OCI-LY7 (cell line): ENCODE results near the gene HELZ. TPM values are rescaled to one million over a fixed set of nuclear protein-coding genes. Genes with fewer than 3 reads are reported as not detected.

ENCODE experiments used
- BruUV-seq: library from RNA; stranded (reverse); fragments of 400-500 nt; replicated peaks from 2 replicates; lab custom pipeline; 2021; lab: Mats Ljungman, UMichigan
- CTCF ChIA-PET: fragments of 300-600 bp; sonication (Branson Sonifier 250); formaldehyde crosslinking; loops from one replicate; lab custom pipeline; 2022; ENCODE audit warnings: antibody characterized with exemption; ENCODE audit not compliant: unreplicated experiment; lab: Charles Lee
- POLR2A ChIA-PET: fragments of 300-600 bp; sonication (Branson Sonifier 250); formaldehyde crosslinking; loops from one replicate; lab custom pipeline; 2022; ENCODE audit warnings: antibody characterized with exemption; lab: Charles Lee
- DNase-seq: peaks from one replicate; pipeline ENCODE4 v3.0.0-alpha.2; 2015; ENCODE audit warnings: low spot score
- H2AFZ ChIP-seq: fragments of 200-600 bp; sonication (generic), shearing (Covaris generic); 2 replicates; pipeline ENCODE4 v1.6.1; 2014; ENCODE audit warnings: mild to moderate bottlenecking, antibody characterized with exemption, low read length, moderate library complexity
- H3K27ac ChIP-seq: fragments of 200-600 bp; sonication (generic); 2 replicates; pipeline ENCODE4 v1.5.1; 2014; ENCODE audit warnings: mixed run types, low read depth, mild to moderate bottlenecking, moderate library complexity, low read length, inconsistent platforms; ENCODE audit not compliant: poor library complexity, severe bottlenecking
- H3K36me3 ChIP-seq: fragments of 200-600 bp; sonication (generic); 2 replicates; pipeline ENCODE4 v1.6.1; 2014; ENCODE audit warnings: mild to moderate bottlenecking, antibody characterized with exemption, low read length, moderate library complexity, mixed read lengths; ENCODE audit not compliant: insufficient read depth
- H3K4me1 ChIP-seq: fragments of 200-600 bp; sonication (generic); 2 replicates; pipeline ENCODE4 v1.5.1; 2014; ENCODE audit warnings: mild to moderate bottlenecking, low read length; ENCODE audit not compliant: insufficient read depth, poor library complexity, severe bottlenecking
- H3K4me2 ChIP-seq: fragments of 200-600 bp; sonication (generic); 2 replicates; pipeline ENCODE4 v1.6.1; 2014; ENCODE audit warnings: mild to moderate bottlenecking, low read length
- H3K4me3 ChIP-seq: fragments of 200-600 bp; sonication (generic); 2 replicates; pipeline ENCODE4 v1.5.1; 2014; ENCODE audit warnings: mild to moderate bottlenecking, low read depth, low read length; ENCODE audit not compliant: poor library complexity, severe bottlenecking
- H3K79me2 ChIP-seq: fragments of 200-600 bp; sonication (generic); 2 replicates; pipeline ENCODE4 v1.6.1; 2016; ENCODE audit warnings: low read depth, mild to moderate bottlenecking, low read length, moderate library complexity, mixed read lengths; ENCODE audit not compliant: insufficient read depth
- H3K9me2 ChIP-seq: fragments of 200-600 bp; sonication (generic); 2 replicates; pipeline ENCODE4 v1.6.1; 2016; ENCODE audit warnings: mild to moderate bottlenecking, low read length, mixed read lengths; ENCODE audit not compliant: insufficient read depth
- H3K9me3 ChIP-seq: fragments of 200-600 bp; sonication (generic); 2 replicates; pipeline ENCODE4 v1.6.1; 2014; ENCODE audit warnings: mild to moderate bottlenecking, mixed run types, low read length, mixed read lengths
- H4K20me1 ChIP-seq: fragments of 200-600 bp; sonication (generic); 2 replicates; pipeline ENCODE4 v1.6.1; 2014; ENCODE audit warnings: mild to moderate bottlenecking, antibody characterized with exemption, low read length, moderate library complexity, mixed read lengths; ENCODE audit not compliant: insufficient read depth
- EZH2phosphoT487 ChIP-seq: fragments of 200-600 bp; sonication (generic); IDR thresholded peaks from 2 replicates; pipeline ENCODE4 v1.6.1; 2018; ENCODE audit warnings: low read depth, borderline replicate concordance, mild to moderate bottlenecking, mixed run types, antibody characterized with exemption, low read length, moderate library complexity, mixed read lengths
- intact Hi-C: fragments of 100-400 bp; cut with micrococcal nuclease; formaldehyde crosslinking; loops from one replicate; pipeline ENCODE4 v1.10.0; 2022; ENCODE audit not compliant: unreplicated experiment
- total RNA-seq, 2 experiments: library from RNA; depleted of rRNA in 1 of 2; stranded (reverse); fragments of >200 nt in 1 of 2; shearing (Covaris generic) in 1 of 2; gene quantifications; 2 replicates each; pipeline ENCODE4 v1.2.3, GENCODE V29; 2014 to 2022
- TF ChIP-seq, protein P1 (sequence below): fragments of 200-600 bp; sonication (generic); conservative IDR thresholded peaks from 2 replicates; pipeline ENCODE4 v1.5.1; 2014; ENCODE audit warnings: mild to moderate bottlenecking, antibody characterized with exemption, low read length, moderate library complexity, mixed read lengths

The HELZ gene
- total RNA-seq, 2 experiments from 2014 or later, result 33.9 to 58.9 TPM

GRCh38 chr17:67137860-67138259, 107.1 kb downstream of the HELZ start:
- intact Hi-C loops, result no loop called here
- peaks cover 48% of the 10 kb centered on the region for H3K36me3 ChIP-seq
- POLR2A ChIA-PET, result no interaction called here
- no TSS peak for BruUV-seq
- no peak for TF ChIP-seq EZH2phosphoT487
- TF ChIP-seq, protein P1, sequence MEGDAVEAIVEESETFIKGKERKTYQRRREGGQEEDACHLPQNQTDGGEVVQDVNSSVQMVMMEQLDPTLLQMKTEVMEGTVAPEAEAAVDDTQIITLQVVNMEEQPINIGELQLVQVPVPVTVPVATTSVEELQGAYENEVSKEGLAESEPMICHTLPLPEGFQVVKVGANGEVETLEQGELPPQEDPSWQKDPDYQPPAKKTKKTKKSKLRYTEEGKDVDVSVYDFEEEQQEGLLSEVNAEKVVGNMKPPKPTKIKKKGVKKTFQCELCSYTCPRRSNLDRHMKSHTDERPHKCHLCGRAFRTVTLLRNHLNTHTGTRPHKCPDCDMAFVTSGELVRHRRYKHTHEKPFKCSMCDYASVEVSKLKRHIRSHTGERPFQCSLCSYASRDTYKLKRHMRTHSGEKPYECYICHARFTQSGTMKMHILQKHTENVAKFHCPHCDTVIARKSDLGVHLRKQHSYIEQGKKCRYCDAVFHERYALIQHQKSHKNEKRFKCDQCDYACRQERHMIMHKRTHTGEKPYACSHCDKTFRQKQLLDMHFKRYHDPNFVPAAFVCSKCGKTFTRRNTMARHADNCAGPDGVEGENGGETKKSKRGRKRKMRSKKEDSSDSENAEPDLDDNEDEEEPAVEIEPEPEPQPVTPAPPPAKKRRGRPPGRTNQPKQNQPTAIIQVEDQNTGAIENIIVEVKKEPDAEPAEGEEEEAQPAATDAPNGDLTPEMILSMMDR, result no peak
- H3K27ac ChIP-seq, result no peak overlapping the region
- no peaks in the 10 kb centered on the region for H4K20me1 ChIP-seq
- CTCF ChIA-PET, result no interaction called here
- H3K9me2 ChIP-seq, result no peaks in the 10 kb centered on the region
- H3K4me3 ChIP-seq, result no peak overlapping the region
- H3K9me3 ChIP-seq, result no peaks in the 10 kb centered on the region
- no peak for DNase-seq
- H3K79me2 ChIP-seq, result no peaks in the 10 kb centered on the region
- H2AFZ ChIP-seq, result no peak overlapping the region
- H3K4me1 ChIP-seq, result no peaks in the 10 kb centered on the region
- H3K4me2 ChIP-seq, result no peak overlapping the region

GRCh38 chr17:67137026-67137370, 108.0 kb downstream of the HELZ start:
- no TSS peak for BruUV-seq
- Histone ChIP-seq H3K4me1 (no peaks in the 10 kb centered on the region), H3K36me3 (peaks cover 41% of the 10 kb centered on the region), H3K9me3 (no peaks in the 10 kb centered on the region), H3K9me2 (no peaks in the 10 kb centered on the region), H4K20me1 (no peaks in the 10 kb centered on the region), H3K4me2 (no peak overlapping the region), H3K4me3 (no peak overlapping the region), H3K79me2 (no peaks in the 10 kb centered on the region), H3K27ac (no peak overlapping the region), H2AFZ (no peak overlapping the region)
- intact Hi-C loops, result no loop called here
- no peak for TF ChIP-seq EZH2phosphoT487
- TF ChIP-seq, protein P1, result no peak
- ChIA-PET CTCF (no interaction called here), POLR2A (no interaction called here)
- no peak for DNase-seq

- POLR2A ChIA-PET, result no interaction called here
- Histone ChIP-seq H4K20me1 (no peaks in the 10 kb centered on the region), H3K36me3 (peaks cover 38% of the 10 kb centered on the region; the same call in 1 of the 2 replicates), H3K4me3 (no peak overlapping the region), H2AFZ (no peak overlapping the region), H3K27ac (no peak overlapping the region), H3K4me2 (no peak overlapping the region), H3K9me3 (no peaks in the 10 kb centered on the region), H3K9me2 (no peaks in the 10 kb centered on the region), H3K4me1 (no peaks in the 10 kb centered on the region), H3K79me2 (no peaks in the 10 kb centered on the region)
- intact Hi-C loops, result no loop called here
- no TSS peak for BruUV-seq
- DNase-seq, result no peak
- CTCF ChIA-PET, result no interaction called here
- TF ChIP-seq EZH2phosphoT487, result no peak
- TF ChIP-seq, protein P1, result no peak
Measured at GRCh38 chr17:67136191-67137025, 108.6 kb downstream of the HELZ start.
